Body of pancreas (tissue), 4 donors: ENCODE measurements around the gene RFWD3. TPM values are rescaled to one million over a fixed set of nuclear protein-coding genes. Genes with fewer than 3 reads are reported as not detected.

ENCODE experiments used
- ATAC-seq: fragments of 150-250 bp; one replicate; pipeline ENCODE4 v1.9.1; 2016
- DNase-seq, 4 donors: peaks; one replicate each; pipeline ENCODE4 v3.0.0-alpha.2; 2019
- H3K27ac ChIP-seq, 4 donors: fragments of 200-600 bp; sonication (generic); 1 replicate in 3 of 4; 2 replicates in 1 of 4; pipeline versions ENCODE4 v1.5.1 to v1.6.1; 2016 to 2019; ENCODE audit warnings: mild to moderate bottlenecking in 1 of 4, mixed read lengths in 1 of 4, moderate library complexity in 1 of 4
- H3K27me3 ChIP-seq, 2 donors: fragments of 200-600 bp; sonication (generic); one replicate each; pipeline ENCODE4 v1.6.0; 2016; ENCODE audit warnings: mild to moderate bottlenecking in 1 of 2
- H3K36me3 ChIP-seq, 2 donors: fragments of 200-600 bp; sonication (generic); replicated peaks in 1 of 2; 2 replicates each; pipeline ENCODE4 v1.5.1; 2016; ENCODE audit warnings: low read depth in 2 of 2; ENCODE audit not compliant: insufficient read depth in 1 of 2
- H3K4me1 ChIP-seq: fragments of 200-600 bp; sonication (generic); one replicate; pipeline ENCODE4 v1.6.0; 2016
- H3K4me3 ChIP-seq, 2 donors: fragments of 200-600 bp; sonication (generic); 1 replicate in 1 of 2; 2 replicates in 1 of 2; pipeline ENCODE4 v1.5.1; 2016 to 2019
- H3K9me3 ChIP-seq, 3 donors: fragments of 200-600 bp; sonication (generic); 1 replicate in 2 of 3; 2 replicates in 1 of 3; pipeline ENCODE4 v1.5.1; 2016
- POLR2A ChIP-seq, 3 donors: fragments of 450-650 bp; IDR thresholded peaks; one replicate each; pipeline ENCODE4 v1.6.1; 2016; ENCODE audit warnings: antibody characterized with exemption in 3 of 3, mild to moderate bottlenecking in 2 of 3
- WGBS, 2 donors: methylation state at CpG; one replicate each; pipeline ENCODE4 v1.1.5; 2017; 5-methylcytosine and 5-hydroxymethylcytosine counted together
- intact Hi-C: fragments of 100-400 bp; cut with DNase I; formaldehyde crosslinking; loops from one replicate; pipeline ENCODE4 v1.15.1; 2023
- total RNA-seq, 2 donors: library from RNA; depleted of rRNA; stranded (reverse); fragments of >200 nt; gene quantifications; one replicate each; pipeline ENCODE4 v1.1.0, GENCODE V29; 2016
- TF ChIP-seq, protein P1 (sequence below), 7 experiments: fragments of 450-650 bp in 4 of 7; fragments of 200-600 bp in 3 of 7; sonication (generic) in 3 of 7; IDR thresholded peaks; one replicate each; pipeline ENCODE4 v1.5.1; 2016 to 2019; ENCODE audit warnings: antibody characterized with exemption in 7 of 7

Gene RFWD3
- total RNA-seq, 2 donors from 2014 or later: 10.5 to 12.2 TPM

DNA sequence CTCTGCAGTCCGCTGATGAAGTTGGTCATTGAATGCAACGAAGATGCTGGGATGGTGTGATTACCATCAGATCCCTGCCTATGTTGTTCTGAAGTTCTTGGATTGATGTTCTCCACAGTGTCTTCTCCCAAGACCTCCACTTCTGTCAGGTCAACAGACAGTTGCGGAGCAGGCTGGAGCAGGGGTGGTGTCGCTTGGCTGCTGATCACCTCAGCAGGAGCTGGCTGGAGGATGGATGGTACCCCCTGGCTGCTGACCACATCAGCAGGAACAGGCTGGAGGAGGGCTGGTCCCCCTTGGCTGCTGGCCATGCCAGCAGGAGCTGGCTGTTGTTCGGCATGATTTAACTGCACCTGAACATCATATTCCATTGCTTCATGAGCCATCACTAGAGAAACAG, 5.6 kb downstream of the RFWD3 start:
- intact Hi-C loops: no loop called here
- TF ChIP-seq, protein P1, sequence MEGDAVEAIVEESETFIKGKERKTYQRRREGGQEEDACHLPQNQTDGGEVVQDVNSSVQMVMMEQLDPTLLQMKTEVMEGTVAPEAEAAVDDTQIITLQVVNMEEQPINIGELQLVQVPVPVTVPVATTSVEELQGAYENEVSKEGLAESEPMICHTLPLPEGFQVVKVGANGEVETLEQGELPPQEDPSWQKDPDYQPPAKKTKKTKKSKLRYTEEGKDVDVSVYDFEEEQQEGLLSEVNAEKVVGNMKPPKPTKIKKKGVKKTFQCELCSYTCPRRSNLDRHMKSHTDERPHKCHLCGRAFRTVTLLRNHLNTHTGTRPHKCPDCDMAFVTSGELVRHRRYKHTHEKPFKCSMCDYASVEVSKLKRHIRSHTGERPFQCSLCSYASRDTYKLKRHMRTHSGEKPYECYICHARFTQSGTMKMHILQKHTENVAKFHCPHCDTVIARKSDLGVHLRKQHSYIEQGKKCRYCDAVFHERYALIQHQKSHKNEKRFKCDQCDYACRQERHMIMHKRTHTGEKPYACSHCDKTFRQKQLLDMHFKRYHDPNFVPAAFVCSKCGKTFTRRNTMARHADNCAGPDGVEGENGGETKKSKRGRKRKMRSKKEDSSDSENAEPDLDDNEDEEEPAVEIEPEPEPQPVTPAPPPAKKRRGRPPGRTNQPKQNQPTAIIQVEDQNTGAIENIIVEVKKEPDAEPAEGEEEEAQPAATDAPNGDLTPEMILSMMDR (IDR thresholded peaks at IDR 0.05): no peak
- no peak for TF ChIP-seq POLR2A (IDR thresholded peaks at IDR 0.05)
- DNase-seq (no peak), ATAC-seq (no peak)
- WGBS, 2 donors: 86 to 88% methylated on average over 3 to 5 of the region's 5 CpGs
- Histone ChIP-seq H3K4me1 (peaks cover 25% of the 10 kb centered on the region), H3K9me3 (no peaks in the 10 kb centered on the region), H3K4me3 (no peak overlapping the region), H3K27me3 (no peaks in the 10 kb centered on the region), H3K36me3 (peaks cover 0 to 5% of the 10 kb centered on the region in 2 donors), H3K27ac (no peak overlapping the region)

DNA sequence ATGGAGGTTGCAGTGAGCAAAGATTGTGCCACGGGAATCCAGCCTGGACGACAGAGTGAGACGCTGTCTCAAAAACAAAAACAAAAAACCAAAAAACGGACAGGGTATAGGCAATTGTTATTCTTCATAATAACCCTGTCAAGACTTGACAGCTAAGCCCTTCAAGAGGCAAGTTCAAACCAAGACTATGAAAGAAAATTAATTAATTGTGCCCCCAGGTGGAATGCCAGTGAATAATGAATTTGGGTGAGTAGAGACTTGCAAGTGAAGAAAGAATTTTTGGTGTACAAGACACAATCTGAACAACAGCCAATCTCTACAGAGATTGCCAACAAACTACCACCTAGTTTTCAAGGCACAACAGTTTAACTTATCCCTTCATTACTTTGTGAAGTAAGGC, 6.3 kb downstream of the RFWD3 start:
- 78 to 87% methylated on average over 4 of the region's 4 CpGs for WGBS, 2 donors
- intact Hi-C loops: no loop called here
- no peaks in the 10 kb centered on the region for H3K9me3 ChIP-seq
- DNase-seq: no peak
- peaks cover 19% of the 10 kb centered on the region for H3K4me1 ChIP-seq
- no peak for TF ChIP-seq POLR2A (IDR thresholded peaks at IDR 0.05)
- TF ChIP-seq, protein P1 (IDR thresholded peaks at IDR 0.05): no peak
- no peak for ATAC-seq
- peaks cover 0 to 5% of the 10 kb centered on the region in 2 donors for H3K36me3 ChIP-seq
- no peak overlapping the region for H3K4me3 ChIP-seq
- no peak overlapping the region for H3K27ac ChIP-seq
- no peaks in the 10 kb centered on the region for H3K27me3 ChIP-seq

DNA sequence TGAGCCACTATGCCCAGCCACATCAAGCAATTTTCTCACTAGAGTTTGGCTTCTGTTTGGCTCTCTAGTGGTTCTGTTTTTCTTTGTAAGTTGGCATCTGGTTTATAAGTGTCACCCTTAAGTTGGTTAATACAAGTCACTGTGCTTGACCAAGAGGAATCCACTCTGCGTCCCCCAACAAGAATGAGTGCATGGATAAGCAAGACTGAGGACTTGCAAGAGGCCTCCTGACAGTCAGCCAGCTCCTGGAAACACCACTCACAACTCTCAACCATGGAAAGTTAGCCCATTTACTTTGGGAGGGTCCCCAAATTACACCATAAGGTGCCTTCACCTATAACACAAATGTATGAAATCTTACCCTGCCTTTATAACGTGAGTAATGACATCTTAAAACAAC, 7.6 kb downstream of the RFWD3 start:
- H3K4me1 ChIP-seq: peaks cover 16% of the 10 kb centered on the region
- no peak overlapping the region for H3K4me3 ChIP-seq
- intact Hi-C loops: no loop called here
- ATAC-seq (no peak), DNase-seq (no peak)
- no peak overlapping the region for H3K27ac ChIP-seq
- WGBS, 2 donors: 71 to 91% methylated on average over 2 of the region's 2 CpGs
- no peaks in the 10 kb centered on the region for H3K9me3 ChIP-seq
- no peak for TF ChIP-seq POLR2A (IDR thresholded peaks at IDR 0.05)
- TF ChIP-seq, protein P1 (IDR thresholded peaks at IDR 0.05): no peak
- peaks cover 0 to 4% of the 10 kb centered on the region in 2 donors for H3K36me3 ChIP-seq
- no peaks in the 10 kb centered on the region for H3K27me3 ChIP-seq

DNA sequence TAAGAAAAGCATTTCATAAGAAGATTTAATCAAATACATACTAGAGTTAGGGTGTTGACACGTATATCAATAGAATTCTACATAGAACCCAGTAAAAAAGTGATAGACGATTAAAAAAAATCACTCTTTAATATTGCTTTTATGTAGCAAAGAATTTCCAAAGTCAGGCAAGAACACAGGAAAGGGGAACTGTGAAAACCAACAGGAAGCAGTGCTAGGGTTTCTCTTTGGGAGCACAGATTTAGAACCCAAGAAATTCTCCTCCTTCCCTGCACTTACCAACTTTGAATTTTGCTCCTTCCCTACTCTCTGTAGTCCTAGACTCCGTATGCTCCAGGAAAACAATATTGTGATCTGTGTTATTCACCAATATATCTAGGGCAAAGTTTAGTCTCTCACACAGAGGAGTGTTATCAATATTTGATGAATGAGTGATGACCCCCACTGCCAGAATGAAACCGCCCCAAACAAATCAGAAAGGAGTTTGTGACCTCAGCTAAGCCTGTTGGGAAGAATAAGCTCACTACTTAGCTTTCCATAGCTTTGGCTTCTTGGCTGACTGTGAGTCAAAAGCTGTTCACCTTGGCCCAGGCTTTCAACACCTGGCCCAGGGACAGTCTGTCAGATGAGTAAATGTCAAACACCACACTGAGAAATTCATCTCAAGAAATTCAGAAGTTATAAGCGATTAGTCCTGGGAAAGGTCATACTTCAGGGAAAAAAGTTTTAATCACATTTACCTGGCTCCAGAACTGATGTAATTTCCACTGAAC, 8.6 kb downstream of the RFWD3 start:
- peaks cover 16% of the 10 kb centered on the region for H3K4me1 ChIP-seq
- intact Hi-C loops: no loop called here
- no peaks in the 10 kb centered on the region for H3K27me3 ChIP-seq
- ATAC-seq: no peak
- TF ChIP-seq, protein P1 (IDR thresholded peaks at IDR 0.05): no peak
- TF ChIP-seq POLR2A (IDR thresholded peaks at IDR 0.05): no peak
- WGBS, 2 donors: 51 to 58% methylated on average over 5 of the region's 5 CpGs
- H3K4me3 ChIP-seq: no peak overlapping the region
- DNase-seq: peak in 3 of 4 donors; percentile 13 to 22 (median 20)
- H3K9me3 ChIP-seq: no peaks in the 10 kb centered on the region
- peaks cover 0 to 4% of the 10 kb centered on the region in 2 donors for H3K36me3 ChIP-seq
- peak overlapping the region in 1 of 4 donors; percentile 5 for H3K27ac ChIP-seq
